Measurements from ENCODE around the gene BEND3.
A peak's percentile ranks its signal among the peaks of the same experiment; 100 is the strongest.

Gene BEND3

DNA sequence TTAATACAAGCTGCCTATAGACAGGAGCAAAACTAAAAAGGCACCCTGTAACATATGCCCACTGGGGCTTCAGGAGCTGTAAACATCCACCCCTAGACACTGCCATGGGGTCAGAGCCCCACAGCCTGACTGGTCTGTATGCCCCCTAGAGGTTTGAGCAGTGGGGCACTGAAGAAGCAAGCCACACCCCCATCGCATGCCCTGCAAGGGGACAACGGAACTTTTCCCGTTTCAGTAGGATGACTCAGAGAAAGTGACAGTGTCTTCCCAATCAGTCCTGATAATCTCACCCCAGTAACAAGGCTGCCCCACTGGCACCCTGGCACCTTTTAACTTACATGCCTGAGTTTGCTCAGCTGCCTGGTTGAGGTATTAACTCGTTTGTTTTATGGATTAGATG, 35.9 kb downstream of the BEND3 start:
- Histone ChIP-seq H4K20me1 (ENCODE audit: insufficient read depth, low read length, poor library complexity, severe bottlenecking) (no peaks in the 10 kb centered on the region), H3K4me2 (ENCODE audit: low read depth, low read length, poor library complexity, severe bottlenecking) (no peak overlapping the region), H3K4me1 (ENCODE audit: insufficient read depth, low read length, poor library complexity, severe bottlenecking) (no peaks in the 10 kb centered on the region), H3F3A (ENCODE audit: low read depth) (no peaks in the 10 kb centered on the region), H3K9me2 (replicated peaks; ENCODE audit: low read depth, low read length) (no peaks in the 10 kb centered on the region), H3K9ac (ENCODE audit: low read depth, low read length, poor library complexity, severe bottlenecking) (no peak overlapping the region), H3K27me3 (ENCODE audit: insufficient read depth, low read length, poor library complexity, severe bottlenecking) (no peaks in the 10 kb centered on the region), H3K36me3 (ENCODE audit: insufficient read depth, low read length) (peaks cover 5% of the 10 kb centered on the region; the same call in 1 of the 2 replicates), H2AFZ (ENCODE audit: low read length) (no peak overlapping the region), H3K9me3 (ENCODE audit: insufficient read depth, low read depth, low read length) (no peaks in the 10 kb centered on the region), H3K79me2 (ENCODE audit: insufficient read depth, low read length) (no peaks in the 10 kb centered on the region), H3K4me3 (ENCODE audit: low read length, poor library complexity, severe bottlenecking) (no peak overlapping the region)
- TF ChIP-seq EZH2phosphoT487 (IDR thresholded peaks at IDR 0.05; ENCODE audit: borderline replicate concordance) = no peak
- peak; percentile 14; the same call in 1 of the 2 replicates for TF ChIP-seq CTCF (conservative IDR thresholded peaks at IDR 0.05; ENCODE audit: low read length)

DNA sequence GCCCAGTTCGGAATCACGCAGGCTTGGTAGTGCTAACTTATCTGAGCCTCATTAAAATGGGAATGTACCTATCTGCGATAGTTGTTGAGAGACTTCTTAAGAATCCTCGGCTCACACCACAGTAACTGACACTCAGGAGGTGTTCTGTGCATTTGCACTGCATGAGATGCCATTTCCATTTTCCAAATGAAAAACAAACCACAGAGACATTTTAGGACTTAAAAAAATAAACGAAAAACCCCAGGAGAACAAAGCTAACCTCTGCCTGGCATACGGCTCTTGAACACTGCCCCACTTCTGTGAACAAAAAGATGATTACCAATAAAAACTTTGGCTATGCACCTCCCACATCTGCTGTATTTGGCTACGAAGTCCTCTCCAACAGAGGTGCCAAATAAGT, 37.6 kb downstream of the BEND3 start:
- H2AFZ ChIP-seq (ENCODE audit: low read length) = no peak overlapping the region
- no peaks in the 10 kb centered on the region for H3K4me1 ChIP-seq (ENCODE audit: insufficient read depth, low read length, poor library complexity, severe bottlenecking)
- no peaks in the 10 kb centered on the region for H4K20me1 ChIP-seq (ENCODE audit: insufficient read depth, low read length, poor library complexity, severe bottlenecking)
- no peaks in the 10 kb centered on the region for H3K9me2 ChIP-seq (replicated peaks; ENCODE audit: low read depth, low read length)
- no peaks in the 10 kb centered on the region for H3K79me2 ChIP-seq (ENCODE audit: insufficient read depth, low read length)
- TF ChIP-seq EZH2phosphoT487 (IDR thresholded peaks at IDR 0.05; ENCODE audit: borderline replicate concordance) (no peak), CTCF (conservative IDR thresholded peaks at IDR 0.05; ENCODE audit: low read length) (no peak)
- no peaks in the 10 kb centered on the region for H3K9me3 ChIP-seq (ENCODE audit: insufficient read depth, low read depth, low read length)
- no peaks in the 10 kb centered on the region for H3K27me3 ChIP-seq (ENCODE audit: insufficient read depth, low read length, poor library complexity, severe bottlenecking)
- no peak overlapping the region for H3K9ac ChIP-seq (ENCODE audit: low read depth, low read length, poor library complexity, severe bottlenecking)
- H3K4me3 ChIP-seq (ENCODE audit: low read length, poor library complexity, severe bottlenecking) = no peak overlapping the region
- H3K4me2 ChIP-seq (ENCODE audit: low read depth, low read length, poor library complexity, severe bottlenecking) = no peak overlapping the region
- H3K36me3 ChIP-seq (ENCODE audit: insufficient read depth, low read length) = no peaks in the 10 kb centered on the region; the same call in 1 of the 2 replicates
- no peaks in the 10 kb centered on the region for H3F3A ChIP-seq (ENCODE audit: low read depth)

DNA sequence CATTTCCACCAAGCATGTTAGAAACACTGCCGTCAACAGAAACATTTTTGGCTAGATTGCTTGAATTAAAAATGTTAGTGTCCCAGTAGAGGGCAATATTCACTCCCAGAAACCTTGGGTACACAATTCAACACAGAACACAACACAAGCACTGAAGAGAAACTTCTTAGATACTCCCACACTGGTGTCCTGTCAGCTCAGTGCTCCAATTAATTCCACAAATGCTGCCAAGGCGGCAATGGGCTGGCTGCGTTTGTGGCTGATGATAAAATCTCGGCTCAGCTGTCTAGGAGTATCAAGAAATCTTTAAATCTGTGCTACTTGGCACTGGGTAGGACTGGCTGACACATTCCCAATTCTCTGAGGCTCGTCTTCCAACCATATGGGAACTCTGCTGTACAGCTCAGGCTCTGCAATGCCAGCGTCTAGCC, 39.3 kb downstream of the BEND3 start:
- H3K36me3 ChIP-seq (ENCODE audit: insufficient read depth, low read length) = no peaks in the 10 kb centered on the region; the same call in 1 of the 2 replicates
- H3K4me2 ChIP-seq (ENCODE audit: low read depth, low read length, poor library complexity, severe bottlenecking) = no peak overlapping the region
- H2AFZ ChIP-seq (ENCODE audit: low read length) = no peak overlapping the region
- no peak overlapping the region for H3K4me3 ChIP-seq (ENCODE audit: low read length, poor library complexity, severe bottlenecking)
- no peaks in the 10 kb centered on the region for H3K9me2 ChIP-seq (replicated peaks; ENCODE audit: low read depth, low read length)
- H3K27me3 ChIP-seq (ENCODE audit: insufficient read depth, low read length, poor library complexity, severe bottlenecking) = no peaks in the 10 kb centered on the region
- H4K20me1 ChIP-seq (ENCODE audit: insufficient read depth, low read length, poor library complexity, severe bottlenecking) = no peaks in the 10 kb centered on the region
- H3K9ac ChIP-seq (ENCODE audit: low read depth, low read length, poor library complexity, severe bottlenecking) = no peak overlapping the region
- no peaks in the 10 kb centered on the region for H3F3A ChIP-seq (ENCODE audit: low read depth)
- H3K79me2 ChIP-seq (ENCODE audit: insufficient read depth, low read length) = no peaks in the 10 kb centered on the region
- no peaks in the 10 kb centered on the region for H3K9me3 ChIP-seq (ENCODE audit: insufficient read depth, low read depth, low read length)
- TF ChIP-seq CTCF (conservative IDR thresholded peaks at IDR 0.05; ENCODE audit: low read length) (peak; percentile 40; the same call in 1 of the 2 replicates), EZH2phosphoT487 (IDR thresholded peaks at IDR 0.05; ENCODE audit: borderline replicate concordance) (no peak)
- H3K4me1 ChIP-seq (ENCODE audit: insufficient read depth, low read length, poor library complexity, severe bottlenecking) = no peaks in the 10 kb centered on the region

All from Loucy (cell line).